ENCODE measurements around the gene SAE1. TPM values are rescaled to one million over a fixed set of nuclear protein-coding genes. Genes with fewer than 3 reads are reported as not detected.
A peak's percentile ranks its signal among the peaks of the same experiment; 100 is the strongest.

SAE1 gene
- total RNA-seq, 1 donor from 2014 or later = 49.9 TPM

GRCh38 chr19:47225746-47226425 lies 95.3 kb downstream of the SAE1 start:
- H3K27ac ChIP-seq = peak overlapping the region; percentile 100
- peaks cover 39% of the 10 kb centered on the region for H3K36me3 ChIP-seq
- DNase-seq = peak; percentile 91
- no peaks in the 10 kb centered on the region for H3K27me3 ChIP-seq (ENCODE audit: low read depth)
- TF ChIP-seq, protein P1, sequence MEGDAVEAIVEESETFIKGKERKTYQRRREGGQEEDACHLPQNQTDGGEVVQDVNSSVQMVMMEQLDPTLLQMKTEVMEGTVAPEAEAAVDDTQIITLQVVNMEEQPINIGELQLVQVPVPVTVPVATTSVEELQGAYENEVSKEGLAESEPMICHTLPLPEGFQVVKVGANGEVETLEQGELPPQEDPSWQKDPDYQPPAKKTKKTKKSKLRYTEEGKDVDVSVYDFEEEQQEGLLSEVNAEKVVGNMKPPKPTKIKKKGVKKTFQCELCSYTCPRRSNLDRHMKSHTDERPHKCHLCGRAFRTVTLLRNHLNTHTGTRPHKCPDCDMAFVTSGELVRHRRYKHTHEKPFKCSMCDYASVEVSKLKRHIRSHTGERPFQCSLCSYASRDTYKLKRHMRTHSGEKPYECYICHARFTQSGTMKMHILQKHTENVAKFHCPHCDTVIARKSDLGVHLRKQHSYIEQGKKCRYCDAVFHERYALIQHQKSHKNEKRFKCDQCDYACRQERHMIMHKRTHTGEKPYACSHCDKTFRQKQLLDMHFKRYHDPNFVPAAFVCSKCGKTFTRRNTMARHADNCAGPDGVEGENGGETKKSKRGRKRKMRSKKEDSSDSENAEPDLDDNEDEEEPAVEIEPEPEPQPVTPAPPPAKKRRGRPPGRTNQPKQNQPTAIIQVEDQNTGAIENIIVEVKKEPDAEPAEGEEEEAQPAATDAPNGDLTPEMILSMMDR (IDR thresholded peaks at IDR 0.05) = peak; percentile 6
- H3K4me1 ChIP-seq = peaks cover 29% of the 10 kb centered on the region
- intact Hi-C loops (cut with DNase I) = no loop called here
- H3K4me3 ChIP-seq = peak overlapping the region; percentile 91
- no peaks in the 10 kb centered on the region for H3K9me3 ChIP-seq
- ATAC-seq = peak; percentile 86 to 88

- H3K9me3 ChIP-seq = no peaks in the 10 kb centered on the region
- no peaks in the 10 kb centered on the region for H3K27me3 ChIP-seq (ENCODE audit: low read depth)
- peaks cover 34% of the 10 kb centered on the region for H3K4me1 ChIP-seq
- intact Hi-C loops (cut with DNase I) = no loop called here
- TF ChIP-seq, protein P1 (IDR thresholded peaks at IDR 0.05) = peak; percentile 29
- ATAC-seq (peak; percentile 70 to 79), DNase-seq (peak; percentile 93)
- H3K4me3 ChIP-seq = peak overlapping the region; percentile 91
- H3K36me3 ChIP-seq = peaks cover 31% of the 10 kb centered on the region
- peak overlapping the region; percentile 100 for H3K27ac ChIP-seq
Measured at GRCh38 chr19:47226426-47227351, 96.1 kb downstream of the SAE1 start.

DNA sequence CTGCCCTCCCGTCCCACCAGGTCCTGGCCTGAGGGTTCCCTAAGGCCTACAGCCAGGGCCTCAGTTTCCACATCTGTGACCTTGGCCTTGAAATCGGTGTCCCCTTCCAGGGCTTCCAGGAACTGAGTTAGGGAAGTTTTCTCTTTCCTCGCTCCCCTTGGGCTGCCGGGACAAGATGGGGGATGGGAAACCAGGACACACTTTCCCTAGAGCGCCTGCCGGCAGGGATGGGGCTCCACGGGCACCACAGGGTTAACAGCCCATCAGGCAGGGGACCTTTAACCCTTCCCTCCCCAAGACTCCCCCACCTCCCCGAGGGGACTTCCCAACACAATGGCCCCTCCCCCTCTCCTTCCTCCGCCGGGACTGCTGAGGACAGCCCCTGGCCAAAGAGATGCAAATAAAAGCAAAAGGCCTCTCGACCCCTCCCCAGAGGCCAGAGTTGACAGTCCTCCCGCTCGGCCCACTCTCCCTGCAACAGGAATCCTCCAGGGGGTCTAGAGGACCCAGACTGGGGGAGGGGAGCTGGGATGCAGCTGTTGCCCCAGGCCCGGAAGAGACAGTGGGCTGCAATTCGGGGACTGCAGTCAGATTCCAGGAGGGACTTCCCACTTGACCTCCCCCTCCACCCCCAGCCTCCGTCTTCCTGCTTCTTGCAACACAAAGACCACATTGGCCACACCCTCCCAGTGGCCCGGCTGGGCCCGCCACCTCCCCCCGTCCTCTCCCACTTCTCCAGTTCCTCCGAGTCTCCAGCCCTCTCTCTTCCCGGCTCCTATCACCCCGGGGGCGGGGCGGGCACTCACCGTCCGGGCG lies 96.9 kb downstream of the SAE1 start:
- Histone ChIP-seq H3K36me3 (peaks cover 23% of the 10 kb centered on the region), H3K4me1 (peaks cover 43% of the 10 kb centered on the region), H3K27me3 (ENCODE audit: low read depth) (no peaks in the 10 kb centered on the region), H3K27ac (peak overlapping the region; percentile 100), H3K9me3 (no peaks in the 10 kb centered on the region), H3K4me3 (peak overlapping the region; percentile 91)
- peak; percentile 94 for DNase-seq
- intact Hi-C loops (cut with DNase I) = no loop called here
- TF ChIP-seq, protein P1 (IDR thresholded peaks at IDR 0.05) = no peak
- ATAC-seq = peak; percentile 60 to 70

- intact Hi-C loops (cut with DNase I) = no loop called here
- peaks cover 20% of the 10 kb centered on the region for H3K36me3 ChIP-seq
- H3K9me3 ChIP-seq = no peaks in the 10 kb centered on the region
- DNase-seq = peak; percentile 73
- peak overlapping the region; percentile 100 for H3K27ac ChIP-seq
- no peaks in the 10 kb centered on the region for H3K27me3 ChIP-seq (ENCODE audit: low read depth)
- peak overlapping the region; percentile 91 for H3K4me3 ChIP-seq
- TF ChIP-seq, protein P1 (IDR thresholded peaks at IDR 0.05) = no peak
- H3K4me1 ChIP-seq = peaks cover 47% of the 10 kb centered on the region
- ATAC-seq = peak; percentile 0 to 2
Measured at GRCh38 chr19:47228168-47228936, 97.7 kb downstream of the SAE1 start.

Data from lower lobe of right lung (tissue), 2 donors.